Endothelial cell (in vitro differentiated cells): ENCODE data around the gene PHGDH. TPM values are rescaled to one million over a fixed set of nuclear protein-coding genes. Genes with fewer than 3 reads are reported as not detected.

Source experiments
- DNase-seq: peaks from one replicate; pipeline ENCODE4 v3.0.0; 2021; ENCODE audit warnings: low spot score
- H3K27ac Mint-ChIP-seq: one replicate; pipeline ENCODE4 v1.8.0; 2021; ENCODE audit warnings: mixed read lengths, inconsistent platforms; ENCODE audit not compliant: unreplicated experiment
- H3K27me3 Mint-ChIP-seq: one replicate; pipeline ENCODE4 v1.8.0; 2021; ENCODE audit warnings: mild to moderate bottlenecking, moderate library complexity, mixed read lengths, inconsistent platforms; ENCODE audit not compliant: unreplicated experiment
- H3K36me3 Mint-ChIP-seq: one replicate; pipeline ENCODE4 v1.8.0; 2021; ENCODE audit warnings: mild to moderate bottlenecking, low read depth, mixed read lengths, inconsistent platforms; ENCODE audit not compliant: unreplicated experiment
- H3K4me1 Mint-ChIP-seq: one replicate; pipeline ENCODE4 v1.8.0; 2021; ENCODE audit warnings: mild to moderate bottlenecking, mixed read lengths, inconsistent platforms; ENCODE audit not compliant: unreplicated experiment
- H3K4me3 Mint-ChIP-seq: one replicate; pipeline ENCODE4 v1.8.0; 2021; ENCODE audit warnings: mild to moderate bottlenecking, mixed read lengths, inconsistent platforms; ENCODE audit not compliant: unreplicated experiment
- H3K9me3 Mint-ChIP-seq: one replicate; pipeline ENCODE4 v1.8.0; 2021; ENCODE audit warnings: mixed read lengths, inconsistent platforms; ENCODE audit not compliant: unreplicated experiment
- CTCF ChIP-seq: fragments of 200-600 bp; sonication (generic); IDR thresholded peaks from one replicate; pipeline ENCODE4 v1.5.0; 2021; ENCODE audit warnings: antibody characterized with exemption; ENCODE audit not compliant: unreplicated experiment
- total RNA-seq: library from RNA; stranded (reverse); fragmentation: NEBNext Ultra II Directional; extraction: Animal tissue kit (Norgen Biotek cat#: 25700); gene quantifications from one replicate; pipeline ENCODE4 v1.2.1, GENCODE V29; 2021; ENCODE audit not compliant: unreplicated experiment

The PHGDH gene
- total RNA-seq, 1 donor from 2014 or later: 137 TPM

DNA sequence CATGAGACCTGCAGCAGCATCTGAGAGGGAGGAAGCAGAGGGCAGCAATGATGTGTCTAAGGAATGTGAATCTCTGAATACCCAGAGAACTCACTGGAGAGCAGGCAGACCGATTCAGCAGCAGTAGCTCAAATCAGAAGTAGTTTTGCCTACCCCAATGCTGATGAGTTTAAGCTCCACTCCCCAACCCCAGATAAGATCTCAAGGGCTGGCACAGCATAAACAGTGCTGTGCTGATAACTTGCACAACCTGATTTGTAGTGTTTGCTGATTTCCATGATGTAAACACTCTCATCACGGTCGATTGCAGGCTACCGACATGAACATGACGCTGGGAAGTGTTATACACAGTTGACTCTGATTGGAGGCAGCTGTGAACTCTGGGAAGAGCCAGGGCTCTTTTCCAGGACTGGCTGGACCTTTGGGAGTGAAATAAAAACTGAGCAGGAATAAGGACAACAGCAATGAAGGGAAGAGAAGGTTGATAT, 68.2 kb downstream of the PHGDH start:
- DNase-seq: no peak
- no peak overlapping the region for H3K4me3 Mint-ChIP-seq
- peaks cover 12% of the 10 kb centered on the region for H3K4me1 Mint-ChIP-seq
- no peaks in the 10 kb centered on the region for H3K9me3 Mint-ChIP-seq
- no peaks in the 10 kb centered on the region for H3K36me3 Mint-ChIP-seq
- no peak for TF ChIP-seq CTCF
- no peak overlapping the region for H3K27ac Mint-ChIP-seq
- H3K27me3 Mint-ChIP-seq: peaks cover 6% of the 10 kb centered on the region

- Mint-ChIP-seq H3K27ac (no peak overlapping the region), H3K36me3 (peaks cover 3% of the 10 kb centered on the region), H3K27me3 (peaks cover 4% of the 10 kb centered on the region), H3K4me1 (peaks cover 12% of the 10 kb centered on the region), H3K9me3 (no peaks in the 10 kb centered on the region), H3K4me3 (no peak overlapping the region)
- no peak for DNase-seq
- no peak for TF ChIP-seq CTCF
Observed at GRCh38 chr1:119781434-119782210, 69.9 kb downstream of the PHGDH start.

DNA sequence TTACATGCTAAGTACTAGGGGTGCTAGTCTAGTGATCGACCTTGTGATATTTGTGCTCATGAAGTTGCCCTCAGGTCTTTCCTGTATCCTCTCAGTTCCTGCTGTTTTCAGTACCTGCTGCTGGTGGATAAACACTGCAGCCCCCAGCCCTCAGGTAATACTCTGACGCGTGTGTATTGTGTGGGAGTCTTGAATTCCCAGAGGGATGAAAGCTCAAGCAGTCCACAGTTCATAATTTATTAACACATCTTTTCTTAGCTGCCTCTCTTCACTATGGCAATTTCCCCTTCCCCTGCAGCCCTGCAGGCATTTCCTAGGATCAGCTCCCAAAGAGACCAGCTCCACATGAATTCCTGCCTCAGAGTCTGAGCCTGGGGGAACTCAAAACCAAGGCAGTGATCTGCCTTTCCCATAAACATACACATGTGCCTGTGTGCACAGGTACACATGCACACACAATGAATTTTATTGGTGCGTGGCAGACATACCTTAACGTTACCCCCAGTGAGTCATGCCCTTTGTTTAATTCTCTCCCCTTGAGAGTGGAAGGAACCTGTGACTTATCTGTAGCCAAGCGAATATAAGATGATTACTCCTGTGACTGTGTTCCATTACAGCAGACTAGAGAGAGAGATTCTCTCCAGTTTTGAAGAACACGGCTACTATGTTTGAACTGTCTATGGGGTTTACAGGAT, 71.0 kb downstream of the PHGDH start:
- Mint-ChIP-seq H3K27ac (no peak overlapping the region), H3K36me3 (peaks cover 3% of the 10 kb centered on the region), H3K9me3 (no peaks in the 10 kb centered on the region), H3K27me3 (peaks cover 4% of the 10 kb centered on the region), H3K4me1 (peaks cover 12% of the 10 kb centered on the region), H3K4me3 (no peak overlapping the region)
- no peak for DNase-seq
- no peak for TF ChIP-seq CTCF

DNA sequence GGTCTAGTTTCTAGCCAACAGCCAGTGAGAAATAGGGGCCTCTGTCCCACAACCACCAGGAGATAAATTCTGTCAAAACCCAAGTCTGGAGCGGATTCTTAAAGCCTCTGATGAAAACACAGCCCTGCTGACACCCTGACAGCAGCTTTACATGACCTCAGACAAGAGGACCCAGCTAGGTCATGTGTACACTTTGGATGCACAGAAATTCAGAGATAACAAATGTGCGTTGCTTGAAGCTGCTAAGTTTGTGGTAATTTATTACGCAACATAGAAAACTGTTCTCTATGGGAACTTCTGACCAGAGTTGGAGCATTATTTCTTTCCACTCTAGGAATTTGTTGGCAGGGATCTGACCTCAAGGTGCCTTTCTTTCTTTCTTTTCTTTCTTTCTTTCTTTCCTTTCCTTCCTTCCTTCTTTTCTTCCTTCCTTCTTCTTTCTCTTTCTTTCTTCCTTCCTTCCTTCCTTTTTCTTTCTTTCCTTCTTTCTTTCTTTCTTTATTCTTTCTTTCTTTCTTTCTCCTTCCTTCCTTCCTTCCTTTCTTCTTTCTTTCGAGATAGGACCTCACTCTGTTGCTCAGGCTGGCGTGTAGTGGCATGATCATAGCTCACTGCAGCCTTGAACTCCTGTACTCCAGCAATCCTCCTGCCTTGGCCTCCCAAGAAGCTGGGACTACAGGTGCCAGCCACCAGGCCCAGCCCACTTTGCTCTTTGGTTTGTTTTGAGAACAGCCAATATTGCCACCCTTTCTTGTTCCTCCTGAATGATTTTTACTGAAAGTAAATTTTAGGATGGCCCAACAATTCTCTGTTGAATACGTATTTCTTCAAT, 71.8 kb downstream of the PHGDH start:
- no peak for TF ChIP-seq CTCF
- Mint-ChIP-seq H3K9me3 (no peaks in the 10 kb centered on the region), H3K36me3 (peaks cover 3% of the 10 kb centered on the region), H3K4me1 (peaks cover 12% of the 10 kb centered on the region), H3K27me3 (peaks cover 4% of the 10 kb centered on the region), H3K4me3 (no peak overlapping the region), H3K27ac (no peak overlapping the region)
- no peak for DNase-seq
